ENCODE measurements around the gene ALPK3.
"Not testable (repeated sequence)": the region's sequence is repeated elsewhere in the genome, so short reads cannot be mapped to it uniquely, and the experiment has no call there.

The ALPK3 gene

DNA sequence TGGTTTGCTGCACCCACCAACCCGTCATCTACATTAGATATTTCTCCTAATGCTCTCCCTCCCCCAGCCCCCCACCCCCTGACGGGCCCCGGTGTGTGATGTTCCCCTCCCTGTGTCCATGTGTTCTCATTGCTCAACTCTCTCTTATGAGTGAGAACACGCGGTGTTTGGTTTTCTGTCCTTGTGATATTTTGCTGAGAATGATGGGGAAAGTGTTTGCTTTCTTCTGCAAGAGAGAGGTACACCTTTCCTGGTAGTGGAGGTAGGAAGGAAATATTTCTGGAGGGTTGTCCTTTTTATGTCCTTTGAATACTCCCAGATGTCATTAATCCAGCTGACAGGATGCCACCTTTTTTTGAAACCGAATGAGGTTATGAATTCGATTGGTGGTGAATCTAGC, 56.8 kb downstream of the ALPK3 start:
- Histone ChIP-seq H3K4me1 (ENCODE audit: control insufficient read depth, insufficient read depth, low read length, poor library complexity, severe bottlenecking) (no peaks in the 10 kb centered on the region), H3K9me3 (ENCODE audit: control insufficient read depth, low read length) (no peaks in the 10 kb centered on the region), H3K36me3 (ENCODE audit: control insufficient read depth, insufficient read depth, low read length) (peaks cover 16% of the 10 kb centered on the region), H3K4me3 (ENCODE audit: extremely low read depth, insufficient read depth, low read length, poor library complexity, severe bottlenecking) (no peak overlapping the region), H3K27ac (ENCODE audit: low read depth, low read length, severe bottlenecking) (no peak overlapping the region)
- 80% methylated on average over 1 of the region's 7 CpGs; no CpG with 5 or more reads in 1 of the 2 experiments for WGBS, 2 experiments (ENCODE audit: insufficient coverage in 2 of 2)

GRCh38 chr15:84874981-84875699, 58.0 kb downstream of the ALPK3 start:
- H3K9me3 ChIP-seq (ENCODE audit: control insufficient read depth, low read length), result no peaks in the 10 kb centered on the region
- no peak overlapping the region for H3K4me3 ChIP-seq (ENCODE audit: extremely low read depth, insufficient read depth, low read length, poor library complexity, severe bottlenecking)
- no peaks in the 10 kb centered on the region for H3K4me1 ChIP-seq (ENCODE audit: control insufficient read depth, insufficient read depth, low read length, poor library complexity, severe bottlenecking)
- peaks cover 7% of the 10 kb centered on the region for H3K36me3 ChIP-seq (ENCODE audit: control insufficient read depth, insufficient read depth, low read length)
- WGBS, 2 experiments (ENCODE audit: insufficient coverage in 2 of 2), result 81 to 98% methylated on average over 4 to 5 of the region's 5 CpGs
- H3K27ac ChIP-seq (ENCODE audit: low read depth, low read length, severe bottlenecking), result no peak overlapping the region

GRCh38 chr15:84876269-84876668, 59.1 kb downstream of the ALPK3 start:
- no peak overlapping the region for H3K27ac ChIP-seq (ENCODE audit: low read depth, low read length, severe bottlenecking)
- H3K4me3 ChIP-seq (ENCODE audit: extremely low read depth, insufficient read depth, low read length, poor library complexity, severe bottlenecking), result no peak overlapping the region
- H3K9me3 ChIP-seq (ENCODE audit: control insufficient read depth, low read length), result no peaks in the 10 kb centered on the region
- no peaks in the 10 kb centered on the region for H3K4me1 ChIP-seq (ENCODE audit: control insufficient read depth, insufficient read depth, low read length, poor library complexity, severe bottlenecking)
- H3K36me3 ChIP-seq (ENCODE audit: control insufficient read depth, insufficient read depth, low read length), result no peaks in the 10 kb centered on the region

DNA sequence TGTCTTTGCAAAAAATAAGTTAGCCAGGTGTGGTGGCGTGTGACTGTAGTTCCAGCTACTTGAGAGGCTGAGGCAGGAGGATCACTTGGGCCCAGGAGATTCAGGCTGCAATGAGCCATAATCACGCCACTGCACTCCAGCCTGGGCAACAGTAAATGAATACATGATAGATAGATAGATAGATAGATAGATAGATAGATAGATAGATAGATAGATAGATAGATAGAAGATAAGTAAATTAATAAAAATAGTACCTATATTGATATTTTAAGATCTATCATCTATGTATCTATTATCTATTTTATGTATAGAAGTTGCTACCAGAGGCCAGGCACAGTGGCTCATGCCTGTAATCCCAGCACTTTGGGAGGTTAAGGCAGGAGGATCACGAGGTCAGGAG, 60.5 kb downstream of the ALPK3 start:
- WGBS, 2 experiments (ENCODE audit: insufficient coverage in 2 of 2), result 93 to 100% methylated on average over 2 to 3 of the region's 3 CpGs
- not testable (repeated sequence) for H3K4me3 ChIP-seq (ENCODE audit: extremely low read depth, insufficient read depth, low read length, poor library complexity, severe bottlenecking); H3K36me3 ChIP-seq (ENCODE audit: control insufficient read depth, insufficient read depth, low read length); H3K27ac ChIP-seq (ENCODE audit: low read depth, low read length, severe bottlenecking); H3K9me3 ChIP-seq (ENCODE audit: control insufficient read depth, low read length); H3K4me1 ChIP-seq (ENCODE audit: control insufficient read depth, insufficient read depth, low read length, poor library complexity, severe bottlenecking)

DNA sequence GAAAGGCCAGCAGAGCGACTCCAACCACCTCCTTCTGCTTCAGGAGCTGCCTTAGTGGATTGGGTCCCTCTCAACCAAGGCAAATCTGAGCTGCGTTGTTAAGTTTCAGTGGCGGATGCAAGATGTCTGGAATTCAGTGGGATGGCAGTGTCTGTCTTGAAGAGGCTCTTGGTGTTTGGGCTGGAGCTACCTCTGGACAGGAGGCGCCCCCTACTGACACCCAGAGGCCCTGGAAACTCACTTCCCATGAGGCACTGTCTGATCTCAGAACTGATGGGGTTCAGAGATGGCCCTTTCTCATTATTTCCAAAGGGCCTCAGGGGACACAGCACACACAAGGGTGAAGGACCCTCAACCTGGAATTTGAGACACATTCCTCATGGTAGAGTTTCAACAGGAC, 61.3 kb downstream of the ALPK3 start:
- no peak overlapping the region for H3K27ac ChIP-seq (ENCODE audit: low read depth, low read length, severe bottlenecking)
- H3K9me3 ChIP-seq (ENCODE audit: control insufficient read depth, low read length), result no peaks in the 10 kb centered on the region
- 58 to 89% methylated on average over 3 to 4 of the region's 4 CpGs for WGBS, 2 experiments (ENCODE audit: insufficient coverage in 2 of 2)
- H3K4me3 ChIP-seq (ENCODE audit: extremely low read depth, insufficient read depth, low read length, poor library complexity, severe bottlenecking), result no peak overlapping the region
- no peaks in the 10 kb centered on the region for H3K36me3 ChIP-seq (ENCODE audit: control insufficient read depth, insufficient read depth, low read length)
- H3K4me1 ChIP-seq (ENCODE audit: control insufficient read depth, insufficient read depth, low read length, poor library complexity, severe bottlenecking), result no peaks in the 10 kb centered on the region

DNA sequence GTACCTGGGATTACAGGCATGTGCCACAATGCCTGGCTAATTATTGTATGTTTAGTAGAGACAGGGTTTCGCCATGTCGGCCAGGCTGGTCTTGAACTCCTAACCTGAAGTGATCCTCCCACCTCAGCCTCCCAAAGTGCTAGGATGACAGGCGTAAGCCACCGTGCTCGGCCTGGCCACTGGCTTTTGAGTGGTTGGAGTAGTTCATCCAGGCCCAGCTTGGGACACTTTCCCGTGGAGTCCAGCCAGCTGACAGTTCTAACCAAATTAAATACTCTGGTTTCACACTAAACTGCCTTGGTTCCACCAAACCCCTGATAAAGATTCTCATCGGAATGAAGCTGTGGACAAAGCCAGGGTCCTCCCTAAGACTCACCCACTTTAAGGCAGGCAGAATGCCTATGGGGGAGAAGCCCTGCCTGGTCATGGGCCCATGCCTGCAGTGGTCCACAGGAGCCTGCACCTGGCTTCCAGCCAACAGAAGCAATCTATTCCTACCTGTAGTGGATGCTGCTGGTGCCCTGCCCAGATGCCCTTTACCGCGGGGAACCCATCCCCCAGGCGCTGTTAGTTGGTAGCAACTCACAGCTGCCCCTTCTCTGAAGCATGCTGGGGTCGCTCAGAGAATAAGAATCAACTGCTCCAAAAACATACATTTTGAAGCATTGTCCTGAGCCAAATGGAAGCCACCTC, 62.1 kb downstream of the ALPK3 start:
- WGBS, 2 experiments (ENCODE audit: insufficient coverage in 2 of 2), result 98 to 100% methylated on average over 3 to 9 of the region's 11 CpGs
- Histone ChIP-seq H3K4me1 (ENCODE audit: control insufficient read depth, insufficient read depth, low read length, poor library complexity, severe bottlenecking) (no peaks in the 10 kb centered on the region), H3K36me3 (ENCODE audit: control insufficient read depth, insufficient read depth, low read length) (no peaks in the 10 kb centered on the region), H3K9me3 (ENCODE audit: control insufficient read depth, low read length) (no peaks in the 10 kb centered on the region), H3K4me3 (ENCODE audit: extremely low read depth, insufficient read depth, low read length, poor library complexity, severe bottlenecking) (no peak overlapping the region), H3K27ac (ENCODE audit: low read depth, low read length, severe bottlenecking) (no peak overlapping the region)

GRCh38 chr15:84880007-84880406, 62.9 kb downstream of the ALPK3 start:
- Histone ChIP-seq H3K4me1 (ENCODE audit: control insufficient read depth, insufficient read depth, low read length, poor library complexity, severe bottlenecking) (no peaks in the 10 kb centered on the region), H3K27ac (ENCODE audit: low read depth, low read length, severe bottlenecking) (no peak overlapping the region), H3K4me3 (ENCODE audit: extremely low read depth, insufficient read depth, low read length, poor library complexity, severe bottlenecking) (no peak overlapping the region), H3K36me3 (ENCODE audit: control insufficient read depth, insufficient read depth, low read length) (no peaks in the 10 kb centered on the region), H3K9me3 (ENCODE audit: control insufficient read depth, low read length) (no peaks in the 10 kb centered on the region)
- 63 to 89% methylated on average over 1 to 3 of the region's 3 CpGs for WGBS, 2 experiments (ENCODE audit: insufficient coverage in 2 of 2)

DNA sequence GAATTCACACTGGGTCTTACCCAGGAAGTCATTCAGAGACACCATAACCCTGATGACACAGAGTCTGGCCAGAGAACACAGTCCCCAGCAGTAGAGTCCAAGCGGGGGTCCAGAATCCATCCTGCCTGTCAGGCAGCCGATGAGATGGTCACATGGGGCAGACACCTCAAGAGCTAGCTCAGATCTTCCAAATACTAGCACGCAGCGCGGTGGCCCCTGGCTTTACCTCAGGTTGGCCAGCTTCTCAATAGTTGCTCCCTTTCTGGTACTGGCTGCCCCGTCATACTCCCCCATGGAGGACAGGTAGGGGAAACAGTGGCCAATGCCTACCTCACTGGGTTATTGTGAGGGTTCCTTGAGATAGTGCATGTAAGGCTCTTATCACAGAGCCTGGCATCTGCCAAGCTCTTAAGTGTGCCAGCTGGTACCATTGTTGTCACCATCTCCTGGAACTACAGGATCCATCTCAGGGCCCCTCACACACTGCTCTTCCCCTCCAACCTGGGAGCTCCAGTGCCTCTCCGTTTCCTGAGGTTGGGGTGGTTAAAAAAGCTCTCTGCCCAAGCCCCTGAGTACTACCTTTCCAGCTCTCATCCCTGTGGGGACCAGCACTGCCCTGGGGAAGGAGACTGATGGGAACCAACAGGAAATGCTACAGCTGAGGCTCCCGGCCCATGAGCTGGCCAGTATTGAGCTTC, 63.8 kb downstream of the ALPK3 start:
- Histone ChIP-seq H3K4me3 (ENCODE audit: extremely low read depth, insufficient read depth, low read length, poor library complexity, severe bottlenecking) (no peak overlapping the region), H3K27ac (ENCODE audit: low read depth, low read length, severe bottlenecking) (no peak overlapping the region), H3K36me3 (ENCODE audit: control insufficient read depth, insufficient read depth, low read length) (no peaks in the 10 kb centered on the region), H3K4me1 (ENCODE audit: control insufficient read depth, insufficient read depth, low read length, poor library complexity, severe bottlenecking) (no peaks in the 10 kb centered on the region), H3K9me3 (ENCODE audit: control insufficient read depth, low read length) (no peaks in the 10 kb centered on the region)
- 94 to 97% methylated on average over 6 to 7 of the region's 8 CpGs for WGBS, 2 experiments (ENCODE audit: insufficient coverage in 2 of 2)

DNA sequence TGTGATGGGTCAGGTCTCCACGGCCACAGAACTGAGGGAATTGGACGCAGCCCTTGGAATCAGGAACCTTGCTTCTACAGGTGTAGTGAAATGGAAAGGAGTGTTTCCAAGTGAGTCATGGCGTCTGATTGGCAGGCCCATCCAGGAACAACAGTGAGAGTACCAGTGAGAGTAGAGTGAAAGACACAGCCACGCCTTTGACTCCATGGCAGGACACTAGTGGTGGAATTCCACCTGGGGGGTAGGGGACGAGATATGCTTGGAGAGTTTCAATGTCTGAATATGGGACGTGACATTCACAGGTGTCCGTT, 64.3 kb downstream of the ALPK3 start:
- no peaks in the 10 kb centered on the region for H3K36me3 ChIP-seq (ENCODE audit: control insufficient read depth, insufficient read depth, low read length)
- H3K27ac ChIP-seq (ENCODE audit: low read depth, low read length, severe bottlenecking), result no peak overlapping the region
- 90 to 92% methylated on average over 5 to 7 of the region's 7 CpGs for WGBS, 2 experiments (ENCODE audit: insufficient coverage in 2 of 2)
- H3K4me1 ChIP-seq (ENCODE audit: control insufficient read depth, insufficient read depth, low read length, poor library complexity, severe bottlenecking), result no peaks in the 10 kb centered on the region
- no peaks in the 10 kb centered on the region for H3K9me3 ChIP-seq (ENCODE audit: control insufficient read depth, low read length)
- H3K4me3 ChIP-seq (ENCODE audit: extremely low read depth, insufficient read depth, low read length, poor library complexity, severe bottlenecking), result no peak overlapping the region

DNA sequence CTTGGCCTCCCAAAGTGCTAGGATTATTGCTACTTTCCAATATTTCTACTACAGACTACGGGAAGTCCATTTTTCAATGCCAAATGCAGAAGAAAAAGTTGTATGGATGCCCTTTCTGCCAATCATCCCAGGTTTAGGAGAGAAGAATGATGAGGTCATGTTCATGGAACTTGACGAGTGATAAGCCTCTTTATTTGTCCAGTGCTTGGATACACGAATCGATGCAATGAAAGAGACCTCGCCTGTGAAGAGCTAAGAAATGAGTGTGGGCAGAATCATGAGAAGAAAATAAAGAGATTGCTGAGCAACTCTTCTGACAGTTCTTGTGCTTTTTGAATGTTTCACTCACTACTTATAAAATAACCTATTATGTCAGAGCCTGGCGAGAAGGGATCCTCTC, 66.3 kb downstream of the ALPK3 start:
- Histone ChIP-seq H3K4me1 (ENCODE audit: control insufficient read depth, insufficient read depth, low read length, poor library complexity, severe bottlenecking) (no peaks in the 10 kb centered on the region), H3K9me3 (ENCODE audit: control insufficient read depth, low read length) (no peaks in the 10 kb centered on the region), H3K36me3 (ENCODE audit: control insufficient read depth, insufficient read depth, low read length) (no peaks in the 10 kb centered on the region), H3K4me3 (ENCODE audit: extremely low read depth, insufficient read depth, low read length, poor library complexity, severe bottlenecking) (no peak overlapping the region), H3K27ac (ENCODE audit: low read depth, low read length, severe bottlenecking) (no peak overlapping the region)
- WGBS, 2 experiments (ENCODE audit: insufficient coverage in 2 of 2), result 85 to 95% methylated on average over 4 to 5 of the region's 6 CpGs

Measured in mesodermal cell (in vitro differentiated cells).